H1 (cell line): Measurements from ENCODE around the gene MAP2K5. TPM values are rescaled to one million over a fixed set of nuclear protein-coding genes. Genes with fewer than 3 reads are reported as not detected.

Source experiments
- FOSL1 ChIP-seq: IDR thresholded peaks from 2 replicates; pipeline ENCODE4 v1.6.1; 2011; ENCODE audit warnings: mild to moderate bottlenecking, low read depth, low read length, moderate library complexity; ENCODE audit not compliant: insufficient read depth
- NRF1 ChIP-seq: IDR thresholded peaks from 2 replicates; pipeline ENCODE4 v1.6.1; 2011; ENCODE audit warnings: mild to moderate bottlenecking, low read depth, low read length, improper control_type of control experiment
- polyA plus RNA-seq, 7 experiments: library from polyadenylated mRNA; depleted of rRNA in 3 of 7; stranded (reverse) in 5 of 7; unstranded in 2 of 7; fragments of >200 nt in 5 of 7; fragments of 200-250 nt in 2 of 7; gene quantifications; 1 replicate in 5 of 7; 2 replicates in 1 of 7; 4 replicates in 1 of 7; pipeline versions ENCODE4 v1.2.1 to v1.2.3, GENCODE V29; 2011 to 2013; ENCODE audit warnings: missing spikeins in 2 of 7, mixed read lengths in 2 of 7
- total RNA-seq: library from RNA; stranded (reverse); fragmentation: NEBNext Ultra II Directional; extraction: Animal tissue kit (Norgen Biotek cat#: 25700); gene quantifications from 2 replicates; pipeline ENCODE4 v1.2.1, GENCODE V29; 2021
- TF ChIP-seq, protein P1 (sequence below): fragments of 300-600 bp; sonication (generic); IDR thresholded peaks from 2 replicates; pipeline ENCODE4 v1.7.1; 2012; ENCODE audit warnings: low read length, moderate library complexity, mild to moderate bottlenecking, inconsistent platforms; ENCODE audit not compliant: insufficient replicate concordance

MAP2K5 gene
- total and polyA plus RNA-seq, 2 of the 8 experiments (the other 6 are each of a cell fraction or from before 2014, with no cell fraction given), result 4.4 to 15.8 TPM

DNA sequence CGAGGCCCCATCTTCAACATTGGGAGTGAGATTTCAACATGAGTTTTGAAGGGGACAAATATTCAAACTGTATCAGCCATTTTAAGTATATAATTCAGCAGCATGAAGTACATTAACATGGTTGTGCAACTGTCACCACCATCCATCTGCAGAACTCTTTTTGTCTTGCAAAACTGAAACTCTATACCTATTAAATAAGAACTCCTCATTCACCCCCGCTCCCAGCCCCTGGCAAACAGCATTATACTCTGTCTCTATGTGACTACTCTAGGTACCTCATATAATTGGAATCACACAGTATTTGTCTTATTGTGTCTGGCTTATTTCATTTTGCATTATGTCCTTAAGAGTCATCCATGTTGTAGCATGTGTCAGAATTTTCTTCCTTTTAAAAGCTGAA is 110.1 kb downstream of the MAP2K5 start (continued):
- TF ChIP-seq, protein P1, sequence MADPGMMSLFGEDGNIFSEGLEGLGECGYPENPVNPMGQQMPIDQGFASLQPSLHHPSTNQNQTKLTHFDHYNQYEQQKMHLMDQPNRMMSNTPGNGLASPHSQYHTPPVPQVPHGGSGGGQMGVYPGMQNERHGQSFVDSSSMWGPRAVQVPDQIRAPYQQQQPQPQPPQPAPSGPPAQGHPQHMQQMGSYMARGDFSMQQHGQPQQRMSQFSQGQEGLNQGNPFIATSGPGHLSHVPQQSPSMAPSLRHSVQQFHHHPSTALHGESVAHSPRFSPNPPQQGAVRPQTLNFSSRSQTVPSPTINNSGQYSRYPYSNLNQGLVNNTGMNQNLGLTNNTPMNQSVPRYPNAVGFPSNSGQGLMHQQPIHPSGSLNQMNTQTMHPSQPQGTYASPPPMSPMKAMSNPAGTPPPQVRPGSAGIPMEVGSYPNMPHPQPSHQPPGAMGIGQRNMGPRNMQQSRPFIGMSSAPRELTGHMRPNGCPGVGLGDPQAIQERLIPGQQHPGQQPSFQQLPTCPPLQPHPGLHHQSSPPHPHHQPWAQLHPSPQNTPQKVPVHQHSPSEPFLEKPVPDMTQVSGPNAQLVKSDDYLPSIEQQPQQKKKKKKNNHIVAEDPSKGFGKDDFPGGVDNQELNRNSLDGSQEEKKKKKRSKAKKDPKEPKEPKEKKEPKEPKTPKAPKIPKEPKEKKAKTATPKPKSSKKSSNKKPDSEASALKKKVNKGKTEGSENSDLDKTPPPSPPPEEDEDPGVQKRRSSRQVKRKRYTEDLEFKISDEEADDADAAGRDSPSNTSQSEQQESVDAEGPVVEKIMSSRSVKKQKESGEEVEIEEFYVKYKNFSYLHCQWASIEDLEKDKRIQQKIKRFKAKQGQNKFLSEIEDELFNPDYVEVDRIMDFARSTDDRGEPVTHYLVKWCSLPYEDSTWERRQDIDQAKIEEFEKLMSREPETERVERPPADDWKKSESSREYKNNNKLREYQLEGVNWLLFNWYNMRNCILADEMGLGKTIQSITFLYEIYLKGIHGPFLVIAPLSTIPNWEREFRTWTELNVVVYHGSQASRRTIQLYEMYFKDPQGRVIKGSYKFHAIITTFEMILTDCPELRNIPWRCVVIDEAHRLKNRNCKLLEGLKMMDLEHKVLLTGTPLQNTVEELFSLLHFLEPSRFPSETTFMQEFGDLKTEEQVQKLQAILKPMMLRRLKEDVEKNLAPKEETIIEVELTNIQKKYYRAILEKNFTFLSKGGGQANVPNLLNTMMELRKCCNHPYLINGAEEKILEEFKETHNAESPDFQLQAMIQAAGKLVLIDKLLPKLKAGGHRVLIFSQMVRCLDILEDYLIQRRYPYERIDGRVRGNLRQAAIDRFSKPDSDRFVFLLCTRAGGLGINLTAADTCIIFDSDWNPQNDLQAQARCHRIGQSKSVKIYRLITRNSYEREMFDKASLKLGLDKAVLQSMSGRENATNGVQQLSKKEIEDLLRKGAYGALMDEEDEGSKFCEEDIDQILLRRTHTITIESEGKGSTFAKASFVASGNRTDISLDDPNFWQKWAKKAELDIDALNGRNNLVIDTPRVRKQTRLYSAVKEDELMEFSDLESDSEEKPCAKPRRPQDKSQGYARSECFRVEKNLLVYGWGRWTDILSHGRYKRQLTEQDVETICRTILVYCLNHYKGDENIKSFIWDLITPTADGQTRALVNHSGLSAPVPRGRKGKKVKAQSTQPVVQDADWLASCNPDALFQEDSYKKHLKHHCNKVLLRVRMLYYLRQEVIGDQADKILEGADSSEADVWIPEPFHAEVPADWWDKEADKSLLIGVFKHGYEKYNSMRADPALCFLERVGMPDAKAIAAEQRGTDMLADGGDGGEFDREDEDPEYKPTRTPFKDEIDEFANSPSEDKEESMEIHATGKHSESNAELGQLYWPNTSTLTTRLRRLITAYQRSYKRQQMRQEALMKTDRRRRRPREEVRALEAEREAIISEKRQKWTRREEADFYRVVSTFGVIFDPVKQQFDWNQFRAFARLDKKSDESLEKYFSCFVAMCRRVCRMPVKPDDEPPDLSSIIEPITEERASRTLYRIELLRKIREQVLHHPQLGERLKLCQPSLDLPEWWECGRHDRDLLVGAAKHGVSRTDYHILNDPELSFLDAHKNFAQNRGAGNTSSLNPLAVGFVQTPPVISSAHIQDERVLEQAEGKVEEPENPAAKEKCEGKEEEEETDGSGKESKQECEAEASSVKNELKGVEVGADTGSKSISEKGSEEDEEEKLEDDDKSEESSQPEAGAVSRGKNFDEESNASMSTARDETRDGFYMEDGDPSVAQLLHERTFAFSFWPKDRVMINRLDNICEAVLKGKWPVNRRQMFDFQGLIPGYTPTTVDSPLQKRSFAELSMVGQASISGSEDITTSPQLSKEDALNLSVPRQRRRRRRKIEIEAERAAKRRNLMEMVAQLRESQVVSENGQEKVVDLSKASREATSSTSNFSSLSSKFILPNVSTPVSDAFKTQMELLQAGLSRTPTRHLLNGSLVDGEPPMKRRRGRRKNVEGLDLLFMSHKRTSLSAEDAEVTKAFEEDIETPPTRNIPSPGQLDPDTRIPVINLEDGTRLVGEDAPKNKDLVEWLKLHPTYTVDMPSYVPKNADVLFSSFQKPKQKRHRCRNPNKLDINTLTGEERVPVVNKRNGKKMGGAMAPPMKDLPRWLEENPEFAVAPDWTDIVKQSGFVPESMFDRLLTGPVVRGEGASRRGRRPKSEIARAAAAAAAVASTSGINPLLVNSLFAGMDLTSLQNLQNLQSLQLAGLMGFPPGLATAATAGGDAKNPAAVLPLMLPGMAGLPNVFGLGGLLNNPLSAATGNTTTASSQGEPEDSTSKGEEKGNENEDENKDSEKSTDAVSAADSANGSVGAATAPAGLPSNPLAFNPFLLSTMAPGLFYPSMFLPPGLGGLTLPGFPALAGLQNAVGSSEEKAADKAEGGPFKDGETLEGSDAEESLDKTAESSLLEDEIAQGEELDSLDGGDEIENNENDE, result no peak
- no peak for TF ChIP-seq FOSL1
- no peak for TF ChIP-seq NRF1
- TF ChIP-seq, all 59 proteins: peak for 0
